ENCODE measurements around the gene KLF3. TPM values are rescaled to one million over a fixed set of nuclear protein-coding genes. Genes with fewer than 3 reads are reported as not detected.

KLF3 gene
- total and polyA plus RNA-seq, 9 of the 15 experiments (the other 6 are each of a cell fraction or from before 2014, with no cell fraction given), result 9.9 to 47.2 (median 18.1) TPM

GRCh38 chr4:38674258-38675144 is 10.5 kb downstream of the KLF3 start (continued):
- TF ChIP-seq CLOCK (CRISPR knock-in tag; IDR thresholded peaks at IDR 0.05; ENCODE audit: borderline replicate concordance), result no peak
- TF ChIP-seq ZNF316 (IDR thresholded peaks at IDR 0.05), result no peak
- no peak for TF ChIP-seq TCF7L2 (IDR thresholded peaks at IDR 0.05; ENCODE audit: low read depth, low read length)
- no peak for TF ChIP-seq PCBP1 (IDR thresholded peaks at IDR 0.05; ENCODE audit: low read depth, low read length, poor library complexity, severe bottlenecking)
- TF ChIP-seq POLR2A (conservative IDR thresholded peaks at IDR 0.05), result 0 out of 2 replicates have a peak, but pooled peaks have one; percentile 41
- no peak for TF ChIP-seq ZNF717 (CRISPR knock-in tag; IDR thresholded peaks at IDR 0.05)
- TF ChIP-seq ZBTB11 (CRISPR knock-in tag; IDR thresholded peaks at IDR 0.05), result 0 out of 6 replicates have a peak, but pooled peaks of 1 of the 3 experiments have one; percentile 6
- TF ChIP-seq RCOR1 (IDR thresholded peaks at IDR 0.05; ENCODE audit: borderline replicate concordance in 1 of 2, low read depth in 2 of 2, low read length in 2 of 2), result 0 out of 4 replicates have a peak, but pooled peaks of 1 of the 2 experiments have one; percentile 25
- peak in 1 of 2 experiments; percentile 66; a peak in 1 of 4 replicates for TF ChIP-seq HDAC1 (IDR thresholded peaks at IDR 0.05)
- peak; percentile 58 for TF ChIP-seq GABPA (tag; conservative IDR thresholded peaks at IDR 0.05; ENCODE audit: low read depth)
- TF ChIP-seq GTF2F1 (IDR thresholded peaks at IDR 0.05; ENCODE audit: low read depth, low read length), result no peak
- no peak for TF ChIP-seq KLF16 (IDR thresholded peaks at IDR 0.05)

All from K562 (cell line).